D721Med (cell line): Measurements from ENCODE around the gene HAND1.

ENCODE experiments used
- DNase-seq: peaks from one replicate; pipeline ENCODE4 v3.0.0; 2011; ENCODE audit warnings: low spot score; ENCODE audit not compliant: insufficient read length
- FAIRE-seq: peaks from 2 replicates; lab custom pipeline; 2011; peaks lifted over from hg19 to GRCh38; lab: Jason Lieb, UNC
- CTCF ChIP-seq: IDR thresholded peaks from 2 replicates; pipeline ENCODE4 v1.5.1; 2012; ENCODE audit warnings: mild to moderate bottlenecking, control low read depth; ENCODE audit not compliant: insufficient read depth; ENCODE audit errors: missing control alignments

The HAND1 gene

DNA sequence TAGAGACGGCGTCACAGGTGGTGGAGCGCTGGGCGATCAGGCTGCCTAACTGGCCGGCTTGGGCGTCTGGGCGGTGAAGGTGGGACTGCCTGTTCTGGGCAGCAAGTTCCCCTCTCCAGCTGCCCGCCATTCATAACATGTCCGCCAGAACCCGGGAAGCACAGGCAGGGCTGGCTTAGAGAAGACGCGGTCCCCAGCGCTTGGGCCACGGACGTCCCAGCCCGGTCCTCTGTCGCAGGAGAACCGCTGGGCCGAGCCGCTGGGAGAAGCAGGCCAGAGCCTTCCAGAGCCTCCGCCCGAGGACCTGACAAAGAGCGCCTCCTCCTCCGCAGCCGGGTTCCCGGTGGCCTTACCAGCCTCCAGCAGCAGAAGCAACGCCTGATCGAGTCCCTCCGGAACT is 15.2 kb upstream of the HAND1 start:
- FAIRE-seq (no peak), DNase-seq (no peak)
- no peak for TF ChIP-seq CTCF

GRCh38 chr5:154491941-154492340 is 13.9 kb upstream of the HAND1 start:
- DNase-seq (no peak), FAIRE-seq (no peak)
- no peak for TF ChIP-seq CTCF

DNA sequence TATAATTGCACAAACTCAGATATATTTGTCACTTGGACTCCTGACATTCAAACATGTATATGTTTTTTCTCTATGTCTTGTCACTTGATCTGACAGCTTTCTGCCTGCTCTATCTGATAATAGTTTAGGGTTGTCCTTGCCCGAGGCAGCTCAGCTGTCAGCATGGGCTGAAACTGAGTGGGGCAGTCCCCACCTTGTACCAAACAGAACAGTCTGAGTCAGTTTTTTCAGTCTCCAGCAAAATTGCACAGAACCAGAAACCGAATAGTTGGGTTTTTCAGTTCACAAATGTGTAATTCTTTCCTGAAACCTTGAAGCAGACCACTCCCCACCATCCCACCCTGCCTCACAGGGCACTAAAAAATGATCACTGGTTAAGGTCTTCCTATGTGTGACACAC is 9.5 kb upstream of the HAND1 start:
- FAIRE-seq, result no peak

GRCh38 chr5:154486427-154486866 is 8.4 kb upstream of the HAND1 start:
- TF ChIP-seq CTCF, result no peak
- no peak for FAIRE-seq
- no peak for DNase-seq

More for the DNA sequence above, 9.5 kb upstream of the HAND1 start:
- TF ChIP-seq CTCF, result no peak
- DNase-seq, result no peak

- DNase-seq (no peak), FAIRE-seq (no peak)
- TF ChIP-seq CTCF, result no peak
These were observed 7.9 kb upstream of the HAND1 start for GRCh38 chr5:154485850-154486426.

DNA sequence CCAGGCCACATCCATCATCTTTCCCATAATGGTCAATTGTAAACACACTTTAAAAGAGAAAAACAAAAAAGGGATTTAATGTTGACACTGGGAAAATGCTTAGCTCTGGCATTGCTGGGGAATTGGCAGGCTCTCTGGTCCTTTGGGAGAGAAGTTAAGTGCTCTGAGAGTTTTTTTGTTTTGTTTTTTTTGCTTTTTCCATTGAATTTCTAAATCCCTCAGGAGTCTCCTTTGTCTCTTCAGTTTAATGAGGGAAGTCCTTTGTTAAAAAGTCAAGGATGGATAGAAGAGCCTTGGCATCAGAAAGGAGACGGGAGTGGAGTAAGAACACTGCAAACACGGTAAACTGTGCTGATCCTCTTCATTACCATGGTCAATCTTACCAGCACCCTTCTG is 7.1 kb upstream of the HAND1 start:
- DNase-seq, result no peak
- no peak for FAIRE-seq
- TF ChIP-seq CTCF, result no peak

- FAIRE-seq (no peak), DNase-seq (no peak)
- TF ChIP-seq CTCF, result no peak
These were observed 6.5 kb upstream of the HAND1 start for GRCh38 chr5:154484393-154485095.
